H1 (cell line): ENCODE measurements around the gene TIAM2. TPM values are rescaled to one million over a fixed set of nuclear protein-coding genes. Genes with fewer than 3 reads are reported as not detected.

Experiments used
- BRCA1 ChIP-seq: IDR thresholded peaks from 2 replicates; pipeline ENCODE4 v1.6.1; 2012; ENCODE audit warnings: low read depth, low read length, improper control_type of control experiment
- JUN ChIP-seq: IDR thresholded peaks from 2 replicates; pipeline ENCODE4 v1.6.1; 2011; ENCODE audit warnings: low read depth, mild to moderate bottlenecking, improper control_type of control experiment, low read length
- RBBP5 ChIP-seq: IDR thresholded peaks from 2 replicates; pipeline ENCODE4 v1.7.1; 2012; ENCODE audit warnings: low read depth, mild to moderate bottlenecking, inconsistent platforms, low read length, moderate library complexity, borderline replicate concordance
- SP1 ChIP-seq: IDR thresholded peaks from 2 replicates; pipeline ENCODE4 v1.6.1; 2011; ENCODE audit warnings: low read depth, low read length
- ZNF274 ChIP-seq: IDR thresholded peaks from 2 replicates; pipeline ENCODE4 v1.7.0; 2012; ENCODE audit warnings: low read length, borderline replicate concordance; ENCODE audit errors: extremely low read depth
- polyA plus RNA-seq, 7 experiments: library from polyadenylated mRNA; depleted of rRNA in 3 of 7; stranded (reverse) in 5 of 7; unstranded in 2 of 7; fragments of >200 nt in 5 of 7; fragments of 200-250 nt in 2 of 7; gene quantifications; 1 replicate in 5 of 7; 2 replicates in 1 of 7; 4 replicates in 1 of 7; pipeline versions ENCODE4 v1.2.1 to v1.2.3, GENCODE V29; 2011 to 2013; ENCODE audit warnings: missing spikeins in 2 of 7, mixed read lengths in 2 of 7
- total RNA-seq: library from RNA; stranded (reverse); fragmentation: NEBNext Ultra II Directional; extraction: Animal tissue kit (Norgen Biotek cat#: 25700); gene quantifications from 2 replicates; pipeline ENCODE4 v1.2.1, GENCODE V29; 2021
- TF ChIP-seq, protein P1 (sequence below): fragments of 300-600 bp; sonication (generic); IDR thresholded peaks from 2 replicates; pipeline ENCODE4 v1.7.1; 2012; ENCODE audit warnings: low read length, moderate library complexity, mild to moderate bottlenecking, inconsistent platforms; ENCODE audit not compliant: insufficient replicate concordance
- TF ChIP-seq, protein P2 (sequence below): IDR thresholded peaks from 2 replicates; pipeline ENCODE4 v1.6.1; 2012; ENCODE audit warnings: low read length, inconsistent platforms
- TF ChIP-seq, protein P3 (sequence below): IDR thresholded peaks from 2 replicates; pipeline ENCODE4 v1.6.1; 2011; ENCODE audit warnings: low read length, improper control_type of control experiment

Gene TIAM2
- total and polyA plus RNA-seq, 2 of the 8 experiments (the other 6 are each of a cell fraction or from before 2014, with no cell fraction given), result 7.4 to 23.9 TPM

DNA sequence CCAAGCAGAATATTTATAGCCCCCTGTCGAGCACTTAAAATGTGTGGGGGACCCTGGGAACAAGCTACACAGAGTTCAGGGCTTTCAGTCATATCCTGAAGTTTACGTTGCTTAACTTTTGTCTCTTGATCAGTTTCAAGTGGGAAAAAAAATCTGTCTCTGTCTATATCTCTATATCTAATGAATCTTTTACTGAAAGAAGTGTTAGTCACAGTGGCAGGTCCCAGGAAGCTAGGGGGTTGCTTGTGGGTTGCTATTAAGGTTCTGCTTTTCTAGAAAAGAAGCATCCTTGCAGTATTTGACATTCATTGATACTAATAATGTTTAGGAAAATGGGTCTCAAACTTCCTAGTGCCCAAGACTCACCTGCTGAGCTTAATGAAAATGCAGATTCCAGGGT, 192.0 kb downstream of the TIAM2 start (continued):
- TF ChIP-seq, protein P1, sequence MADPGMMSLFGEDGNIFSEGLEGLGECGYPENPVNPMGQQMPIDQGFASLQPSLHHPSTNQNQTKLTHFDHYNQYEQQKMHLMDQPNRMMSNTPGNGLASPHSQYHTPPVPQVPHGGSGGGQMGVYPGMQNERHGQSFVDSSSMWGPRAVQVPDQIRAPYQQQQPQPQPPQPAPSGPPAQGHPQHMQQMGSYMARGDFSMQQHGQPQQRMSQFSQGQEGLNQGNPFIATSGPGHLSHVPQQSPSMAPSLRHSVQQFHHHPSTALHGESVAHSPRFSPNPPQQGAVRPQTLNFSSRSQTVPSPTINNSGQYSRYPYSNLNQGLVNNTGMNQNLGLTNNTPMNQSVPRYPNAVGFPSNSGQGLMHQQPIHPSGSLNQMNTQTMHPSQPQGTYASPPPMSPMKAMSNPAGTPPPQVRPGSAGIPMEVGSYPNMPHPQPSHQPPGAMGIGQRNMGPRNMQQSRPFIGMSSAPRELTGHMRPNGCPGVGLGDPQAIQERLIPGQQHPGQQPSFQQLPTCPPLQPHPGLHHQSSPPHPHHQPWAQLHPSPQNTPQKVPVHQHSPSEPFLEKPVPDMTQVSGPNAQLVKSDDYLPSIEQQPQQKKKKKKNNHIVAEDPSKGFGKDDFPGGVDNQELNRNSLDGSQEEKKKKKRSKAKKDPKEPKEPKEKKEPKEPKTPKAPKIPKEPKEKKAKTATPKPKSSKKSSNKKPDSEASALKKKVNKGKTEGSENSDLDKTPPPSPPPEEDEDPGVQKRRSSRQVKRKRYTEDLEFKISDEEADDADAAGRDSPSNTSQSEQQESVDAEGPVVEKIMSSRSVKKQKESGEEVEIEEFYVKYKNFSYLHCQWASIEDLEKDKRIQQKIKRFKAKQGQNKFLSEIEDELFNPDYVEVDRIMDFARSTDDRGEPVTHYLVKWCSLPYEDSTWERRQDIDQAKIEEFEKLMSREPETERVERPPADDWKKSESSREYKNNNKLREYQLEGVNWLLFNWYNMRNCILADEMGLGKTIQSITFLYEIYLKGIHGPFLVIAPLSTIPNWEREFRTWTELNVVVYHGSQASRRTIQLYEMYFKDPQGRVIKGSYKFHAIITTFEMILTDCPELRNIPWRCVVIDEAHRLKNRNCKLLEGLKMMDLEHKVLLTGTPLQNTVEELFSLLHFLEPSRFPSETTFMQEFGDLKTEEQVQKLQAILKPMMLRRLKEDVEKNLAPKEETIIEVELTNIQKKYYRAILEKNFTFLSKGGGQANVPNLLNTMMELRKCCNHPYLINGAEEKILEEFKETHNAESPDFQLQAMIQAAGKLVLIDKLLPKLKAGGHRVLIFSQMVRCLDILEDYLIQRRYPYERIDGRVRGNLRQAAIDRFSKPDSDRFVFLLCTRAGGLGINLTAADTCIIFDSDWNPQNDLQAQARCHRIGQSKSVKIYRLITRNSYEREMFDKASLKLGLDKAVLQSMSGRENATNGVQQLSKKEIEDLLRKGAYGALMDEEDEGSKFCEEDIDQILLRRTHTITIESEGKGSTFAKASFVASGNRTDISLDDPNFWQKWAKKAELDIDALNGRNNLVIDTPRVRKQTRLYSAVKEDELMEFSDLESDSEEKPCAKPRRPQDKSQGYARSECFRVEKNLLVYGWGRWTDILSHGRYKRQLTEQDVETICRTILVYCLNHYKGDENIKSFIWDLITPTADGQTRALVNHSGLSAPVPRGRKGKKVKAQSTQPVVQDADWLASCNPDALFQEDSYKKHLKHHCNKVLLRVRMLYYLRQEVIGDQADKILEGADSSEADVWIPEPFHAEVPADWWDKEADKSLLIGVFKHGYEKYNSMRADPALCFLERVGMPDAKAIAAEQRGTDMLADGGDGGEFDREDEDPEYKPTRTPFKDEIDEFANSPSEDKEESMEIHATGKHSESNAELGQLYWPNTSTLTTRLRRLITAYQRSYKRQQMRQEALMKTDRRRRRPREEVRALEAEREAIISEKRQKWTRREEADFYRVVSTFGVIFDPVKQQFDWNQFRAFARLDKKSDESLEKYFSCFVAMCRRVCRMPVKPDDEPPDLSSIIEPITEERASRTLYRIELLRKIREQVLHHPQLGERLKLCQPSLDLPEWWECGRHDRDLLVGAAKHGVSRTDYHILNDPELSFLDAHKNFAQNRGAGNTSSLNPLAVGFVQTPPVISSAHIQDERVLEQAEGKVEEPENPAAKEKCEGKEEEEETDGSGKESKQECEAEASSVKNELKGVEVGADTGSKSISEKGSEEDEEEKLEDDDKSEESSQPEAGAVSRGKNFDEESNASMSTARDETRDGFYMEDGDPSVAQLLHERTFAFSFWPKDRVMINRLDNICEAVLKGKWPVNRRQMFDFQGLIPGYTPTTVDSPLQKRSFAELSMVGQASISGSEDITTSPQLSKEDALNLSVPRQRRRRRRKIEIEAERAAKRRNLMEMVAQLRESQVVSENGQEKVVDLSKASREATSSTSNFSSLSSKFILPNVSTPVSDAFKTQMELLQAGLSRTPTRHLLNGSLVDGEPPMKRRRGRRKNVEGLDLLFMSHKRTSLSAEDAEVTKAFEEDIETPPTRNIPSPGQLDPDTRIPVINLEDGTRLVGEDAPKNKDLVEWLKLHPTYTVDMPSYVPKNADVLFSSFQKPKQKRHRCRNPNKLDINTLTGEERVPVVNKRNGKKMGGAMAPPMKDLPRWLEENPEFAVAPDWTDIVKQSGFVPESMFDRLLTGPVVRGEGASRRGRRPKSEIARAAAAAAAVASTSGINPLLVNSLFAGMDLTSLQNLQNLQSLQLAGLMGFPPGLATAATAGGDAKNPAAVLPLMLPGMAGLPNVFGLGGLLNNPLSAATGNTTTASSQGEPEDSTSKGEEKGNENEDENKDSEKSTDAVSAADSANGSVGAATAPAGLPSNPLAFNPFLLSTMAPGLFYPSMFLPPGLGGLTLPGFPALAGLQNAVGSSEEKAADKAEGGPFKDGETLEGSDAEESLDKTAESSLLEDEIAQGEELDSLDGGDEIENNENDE, result no peak
- TF ChIP-seq ZNF274 (no peak), SP1 (no peak), RBBP5 (no peak), JUN (no peak), BRCA1 (no peak)
- TF ChIP-seq, protein P2, sequence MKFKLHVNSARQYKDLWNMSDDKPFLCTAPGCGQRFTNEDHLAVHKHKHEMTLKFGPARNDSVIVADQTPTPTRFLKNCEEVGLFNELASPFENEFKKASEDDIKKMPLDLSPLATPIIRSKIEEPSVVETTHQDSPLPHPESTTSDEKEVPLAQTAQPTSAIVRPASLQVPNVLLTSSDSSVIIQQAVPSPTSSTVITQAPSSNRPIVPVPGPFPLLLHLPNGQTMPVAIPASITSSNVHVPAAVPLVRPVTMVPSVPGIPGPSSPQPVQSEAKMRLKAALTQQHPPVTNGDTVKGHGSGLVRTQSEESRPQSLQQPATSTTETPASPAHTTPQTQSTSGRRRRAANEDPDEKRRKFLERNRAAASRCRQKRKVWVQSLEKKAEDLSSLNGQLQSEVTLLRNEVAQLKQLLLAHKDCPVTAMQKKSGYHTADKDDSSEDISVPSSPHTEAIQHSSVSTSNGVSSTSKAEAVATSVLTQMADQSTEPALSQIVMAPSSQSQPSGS, result no peak
- TF ChIP-seq, protein P3, sequence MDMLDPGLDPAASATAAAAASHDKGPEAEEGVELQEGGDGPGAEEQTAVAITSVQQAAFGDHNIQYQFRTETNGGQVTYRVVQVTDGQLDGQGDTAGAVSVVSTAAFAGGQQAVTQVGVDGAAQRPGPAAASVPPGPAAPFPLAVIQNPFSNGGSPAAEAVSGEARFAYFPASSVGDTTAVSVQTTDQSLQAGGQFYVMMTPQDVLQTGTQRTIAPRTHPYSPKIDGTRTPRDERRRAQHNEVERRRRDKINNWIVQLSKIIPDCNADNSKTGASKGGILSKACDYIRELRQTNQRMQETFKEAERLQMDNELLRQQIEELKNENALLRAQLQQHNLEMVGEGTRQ, result no peak
